Common myeloid progenitor, CD34-positive (primary cell): Measurements from ENCODE around the gene C10orf67.

Experiments
- CTCF ChIA-PET: fragments of 350-600 bp; sonication (Branson Sonifier 250); formaldehyde crosslinking; loops from one replicate; lab custom pipeline; 2021; ENCODE audit warnings: antibody characterized with exemption; lab: Charles Lee
- POLR2A ChIA-PET: fragments of 350-600 bp; sonication (Branson Sonifier 250); formaldehyde crosslinking; loops from one replicate; lab custom pipeline; 2021; ENCODE audit warnings: antibody characterized with exemption; lab: Charles Lee
- DNase-seq, 3 donors: peaks; one replicate each; pipeline versions ENCODE4 v3.0.0 to v3.0.0-alpha.2; 2013
- H3K27ac ChIP-seq, 2 experiments: 1 replicate in 1 of 2; 2 replicates in 1 of 2; pipeline ENCODE4 v1.7.0; 2013; ENCODE audit warnings: inconsistent platforms in 2 of 2, low read length in 2 of 2, mild to moderate bottlenecking in 2 of 2, low read depth in 1 of 2, moderate library complexity in 1 of 2; ENCODE audit not compliant: severe bottlenecking in 2 of 2, insufficient read depth in 1 of 2, poor library complexity in 1 of 2
- H3K27me3 ChIP-seq, 5 experiments: replicated peaks in 2 of 5; 1 replicate in 3 of 5; 2 replicates in 2 of 5; pipeline versions ENCODE4 v1.6.1 to v1.7.0; 2013; ENCODE audit warnings: low read length in 4 of 5, mild to moderate bottlenecking in 2 of 5, moderate library complexity in 2 of 5, inconsistent platforms in 1 of 5; ENCODE audit not compliant: insufficient read depth in 5 of 5, control insufficient read depth in 4 of 5
- H3K36me3 ChIP-seq, 4 experiments: 1 replicate in 2 of 4; 2 replicates in 2 of 4; pipeline versions ENCODE4 v1.6.1 to v1.7.0; 2013; ENCODE audit warnings: low read length in 3 of 4, control low read depth in 1 of 4, mild to moderate bottlenecking in 1 of 4; ENCODE audit not compliant: control insufficient read depth in 4 of 4, insufficient read depth in 4 of 4
- H3K4me1 ChIP-seq, 4 experiments: 1 replicate in 3 of 4; 2 replicates in 1 of 4; pipeline versions ENCODE4 v1.6.1 to v1.7.1; 2013; ENCODE audit warnings: low read length in 3 of 4, mild to moderate bottlenecking in 3 of 4, control low read depth in 1 of 4, inconsistent platforms in 1 of 4, moderate library complexity in 1 of 4; ENCODE audit not compliant: control insufficient read depth in 4 of 4, insufficient read depth in 4 of 4; ENCODE audit errors: control extremely low read depth in 1 of 4
- H3K4me3 ChIP-seq, 7 experiments: 1 replicate in 4 of 7; 2 replicates in 3 of 7; pipeline versions ENCODE4 v1.5.1 to v1.7.0; 2013; ENCODE audit warnings: mild to moderate bottlenecking in 7 of 7, low read length in 6 of 7, moderate library complexity in 6 of 7, inconsistent platforms in 2 of 7, low read depth in 2 of 7, control low read depth in 1 of 7; ENCODE audit not compliant: insufficient read depth in 4 of 7, control insufficient read depth in 1 of 7; ENCODE audit errors: extremely low read depth in 1 of 7
- H3K9me3 ChIP-seq, 5 experiments: 1 replicate in 4 of 5; 2 replicates in 1 of 5; pipeline versions ENCODE4 v1.6.1 to v1.7.1; 2013; ENCODE audit warnings: low read length in 4 of 5, mild to moderate bottlenecking in 2 of 5, inconsistent platforms in 1 of 5, low read depth in 1 of 5, moderate library complexity in 1 of 5; ENCODE audit not compliant: control insufficient read depth in 4 of 5, insufficient read depth in 2 of 5; ENCODE audit errors: control extremely low read depth in 1 of 5
- WGBS: methylation state at CpG from one replicate; pipeline ENCODE4 v1.1.5; 2013; ENCODE audit not compliant: insufficient coverage; 5-methylcytosine and 5-hydroxymethylcytosine counted together

C10orf67 gene

GRCh38 chr10:23326544-23327307, 17.9 kb downstream of the C10orf67 start:
- POLR2A ChIA-PET: no interaction called here
- CTCF ChIA-PET: interaction anchor here (1.0 kb wide), 1 partner anchor 12 kb away, joined by 6 read pairs; no protein-coding TSS in a partner anchor
- Histone ChIP-seq H3K4me1 (no peaks in the 10 kb centered on the region), H3K4me3 (no peak overlapping the region), H3K9me3 (peaks cover 0 to 2% (median 0%) of the 10 kb centered on the region in 5 experiments), H3K36me3 (no peaks in the 10 kb centered on the region), H3K27me3 (peaks cover 0 to 12% (median 2%) of the 10 kb centered on the region in 5 experiments), H3K27ac (no peak overlapping the region)
- no CpG with 5 or more reads among the region's 5 CpGs for WGBS
- no peak for DNase-seq

DNA sequence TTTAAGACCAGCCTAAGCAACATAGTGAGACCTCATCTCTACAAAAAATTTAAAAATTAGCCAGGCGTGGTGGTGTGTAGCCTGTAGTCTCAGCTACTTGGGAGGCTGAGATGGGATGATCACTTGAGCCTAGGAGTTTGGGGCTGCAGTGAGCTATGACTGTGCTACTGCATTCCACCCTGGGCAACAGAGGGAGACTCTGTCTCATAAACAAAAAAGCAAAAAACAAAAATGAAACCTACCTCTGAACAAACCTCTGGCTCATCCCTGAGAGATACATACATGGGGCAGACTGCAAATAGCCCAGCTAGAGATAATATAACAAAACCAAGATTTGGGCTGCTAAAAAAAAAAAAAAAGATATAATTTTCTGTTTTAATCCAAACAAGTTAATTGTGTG, 19.5 kb downstream of the C10orf67 start:
- Histone ChIP-seq H3K9me3 (peaks cover 0 to 2% (median 0%) of the 10 kb centered on the region in 5 experiments), H3K27ac (no peak overlapping the region), H3K4me3 (no peak overlapping the region), H3K4me1 (no peaks in the 10 kb centered on the region), H3K27me3 (peaks cover 0 to 12% (median 2%) of the 10 kb centered on the region in 5 experiments), H3K36me3 (no peaks in the 10 kb centered on the region)
- no CpG with 5 or more reads among the region's 1 CpG for WGBS
- CTCF ChIA-PET: no interaction called here
- DNase-seq: no peak
- POLR2A ChIA-PET: no interaction called here

- no peaks in the 10 kb centered on the region for H3K4me1 ChIP-seq
- no peak overlapping the region for H3K4me3 ChIP-seq
- H3K9me3 ChIP-seq: peaks cover 0 to 1% (median 0%) of the 10 kb centered on the region in 5 experiments
- no peak for DNase-seq
- ChIA-PET POLR2A (no interaction called here), CTCF (no interaction called here)
- WGBS: 100% methylated on average over 1 of the region's 1 CpG
- H3K36me3 ChIP-seq: no peaks in the 10 kb centered on the region
- peaks cover 0 to 12% (median 3%) of the 10 kb centered on the region in 5 experiments for H3K27me3 ChIP-seq
- no peak overlapping the region for H3K27ac ChIP-seq
Measured at GRCh38 chr10:23324351-23324750, 20.2 kb downstream of the C10orf67 start.

- Histone ChIP-seq H3K27ac (no peak overlapping the region), H3K4me1 (no peaks in the 10 kb centered on the region), H3K27me3 (peaks cover 0 to 14% (median 1%) of the 10 kb centered on the region in 5 experiments), H3K36me3 (no peaks in the 10 kb centered on the region), H3K9me3 (peaks cover 0 to under 1% (median 0%) of the 10 kb centered on the region in 5 experiments), H3K4me3 (no peak overlapping the region)
- WGBS: 100% methylated on average over 1 of the region's 1 CpG
- CTCF ChIA-PET: no interaction called here
- DNase-seq: no peak
- POLR2A ChIA-PET: no interaction called here
Measured at GRCh38 chr10:23322082-23322481, 22.5 kb downstream of the C10orf67 start.

- WGBS: 100% methylated on average over 1 of the region's 4 CpGs
- no peak overlapping the region for H3K27ac ChIP-seq
- CTCF ChIA-PET: no interaction called here
- peaks cover 0 to 7% (median 3%) of the 10 kb centered on the region in 5 experiments for H3K9me3 ChIP-seq
- no peak for DNase-seq
- POLR2A ChIA-PET: no interaction called here
- no peaks in the 10 kb centered on the region for H3K36me3 ChIP-seq
- H3K4me3 ChIP-seq: no peak overlapping the region
- H3K27me3 ChIP-seq: peaks cover 0 to 14% (median 1%) of the 10 kb centered on the region in 5 experiments
- no peaks in the 10 kb centered on the region for H3K4me1 ChIP-seq
Measured at GRCh38 chr10:23319835-23320234, 24.8 kb downstream of the C10orf67 start.

GRCh38 chr10:23318359-23318758, 26.2 kb downstream of the C10orf67 start:
- POLR2A ChIA-PET: no interaction called here
- WGBS: 90% methylated on average over 3 of the region's 3 CpGs

GRCh38 chr10:23317416-23317815, 27.2 kb downstream of the C10orf67 start:
- no peak for DNase-seq
- POLR2A ChIA-PET: no interaction called here
- Histone ChIP-seq H3K4me3 (no peak overlapping the region), H3K27ac (no peak overlapping the region), H3K4me1 (no peaks in the 10 kb centered on the region), H3K36me3 (no peaks in the 10 kb centered on the region), H3K9me3 (peaks cover 0 to 7% (median 3%) of the 10 kb centered on the region in 5 experiments), H3K27me3 (peaks cover 0 to 8% (median 0%) of the 10 kb centered on the region in 5 experiments)
- 100% methylated on average over 1 of the region's 3 CpGs for WGBS
- CTCF ChIA-PET: interaction anchor here (2.1 to 6.5 kb wide), 2 partner anchors 24 to 211 kb away, joined by 5 to 76 read pairs; no protein-coding TSS in a partner anchor

More at GRCh38 chr10:23318359-23318758, 26.2 kb downstream of the C10orf67 start:
- Histone ChIP-seq H3K4me3 (no peak overlapping the region), H3K27me3 (peaks cover 0 to 8% (median 0%) of the 10 kb centered on the region in 5 experiments), H3K36me3 (no peaks in the 10 kb centered on the region), H3K9me3 (peaks cover 0 to 7% (median 3%) of the 10 kb centered on the region in 5 experiments), H3K4me1 (no peaks in the 10 kb centered on the region), H3K27ac (no peak overlapping the region)
- no peak for DNase-seq
- CTCF ChIA-PET: interaction anchor here (1.0 to 6.5 kb wide), 2 partner anchors 210 to 385 kb away, joined by 3 to 76 read pairs; no protein-coding TSS in a partner anchor
